Heart left ventricle (tissue), 16 donors: ENCODE results near the gene STEAP2. TPM values are rescaled to one million over a fixed set of nuclear protein-coding genes. Genes with fewer than 3 reads are reported as not detected.

Experiments used
- ATAC-seq, 4 donors: fragments of 200-7000 bp; cut with Tn5 transposase; one replicate each; pipeline ENCODE4 v1.9.1; 2020 to 2022; ENCODE audit warnings: moderate library complexity in 4 of 4, mild to moderate bottlenecking in 3 of 4, moderate number of reproducible peaks in 1 of 4
- DNase-seq, 5 donors: peaks; one replicate each; pipeline ENCODE4 v3.0.0-alpha.2; 2020
- H3K27ac ChIP-seq, 12 donors: fragments of 200-600 bp; sonication (generic) in 4 of 12; one replicate each; pipeline versions ENCODE4 v1.5.0 to v1.8.0; 2016 to 2022; ENCODE audit warnings: mild to moderate bottlenecking in 2 of 12
- H3K27me3 ChIP-seq, 9 donors: fragments of 200-600 bp; sonication (generic) in 2 of 9; one replicate each; pipeline versions ENCODE4 v1.5.1 to v1.8.0; 2016 to 2022; ENCODE audit warnings: mild to moderate bottlenecking in 3 of 9
- H3K36me3 ChIP-seq, 9 donors: fragments of 200-600 bp; sonication (generic) in 2 of 9; one replicate each; pipeline versions ENCODE4 v1.5.0 to v1.8.0; 2018 to 2022; ENCODE audit warnings: mild to moderate bottlenecking in 2 of 9
- H3K4me1 ChIP-seq, 12 donors: fragments of 200-600 bp; sonication (generic) in 4 of 12; one replicate each; pipeline versions ENCODE4 v1.5.0 to v1.8.0; 2016 to 2022; ENCODE audit warnings: mild to moderate bottlenecking in 3 of 12
- H3K4me3 ChIP-seq, 12 donors: fragments of 200-600 bp; sonication (generic) in 4 of 12; one replicate each; pipeline versions ENCODE4 v1.5.0 to v1.8.0; 2017 to 2022; ENCODE audit warnings: mild to moderate bottlenecking in 9 of 12, moderate library complexity in 4 of 12
- H3K9me3 ChIP-seq, 12 donors: fragments of 200-600 bp; sonication (generic) in 4 of 12; one replicate each; pipeline versions ENCODE4 v1.5.0 to v1.8.0; 2016 to 2022; ENCODE audit warnings: mild to moderate bottlenecking in 1 of 12
- POLR2A ChIP-seq, 2 donors: fragments of 450-650 bp; IDR thresholded peaks; one replicate each; pipeline ENCODE4 v1.6.1; 2017; ENCODE audit warnings: antibody characterized with exemption in 2 of 2, mild to moderate bottlenecking in 2 of 2, moderate library complexity in 2 of 2
- WGBS, 4 donors: extraction: QIAGEN DNeasy Blood & Tissue Kit in 2 of 4; methylation state at CpG; one replicate each; pipeline versions ENCODE4 v1.1.5 to v1.1.7; 2013 to 2018; 5-methylcytosine and 5-hydroxymethylcytosine counted together
- intact Hi-C, 10 donors: fragments of 100-400 bp; cut with DNase I; formaldehyde crosslinking; loops; one replicate each; pipeline versions ENCODE4 v1.11.1 to v1.14.2; 2022
- polyA plus RNA-seq, 2 donors: library from polyadenylated mRNA; stranded (reverse); fragments of 200-250 nt; gene quantifications; one replicate each; pipeline ENCODE4 v1.2.3, GENCODE V29; 2013
- total RNA-seq, 9 donors: library from RNA; depleted of rRNA in 2 of 9; stranded (reverse); fragments of >200 nt in 2 of 9; fragmentation: NEBNext Ultra II Directional in 3 of 9; extraction: Animal tissue kit (Norgen Biotek cat#: 25700) in 3 of 9; gene quantifications; one replicate each; pipeline versions ENCODE4 v1.1.0 to v1.2.4, GENCODE V29; 2016 to 2023
- TF ChIP-seq, protein P1 (sequence below), 12 donors: fragments of 200-600 bp; sonication (generic) in 4 of 12; IDR thresholded peaks; one replicate each; pipeline versions ENCODE4 v1.5.0 to v1.8.0; 2018 to 2022; ENCODE audit warnings: antibody characterized with exemption in 12 of 12, mild to moderate bottlenecking in 5 of 12
- donor health status: ischemic (EF 13 %, LVEDD 7.1; RV severe dilation, severe dysfunction).
- donor health status: healthy with polysubstance abuse.
- donor health status: DM: no; HTN: yes; CAD: no.
- donor health status: DM: no; HTN: no; CAD: no.
- donor health status: ischemic (EF 25% LVEDD 6.9; RV normal size, moderate dysfunction).
- donor health status: ischemic (EF 25% LVEDD 5.7; RV mildly dilated, moderate dysfunction).
- donor health status: healthy.
- donor health status: DM: yes; HTN: yes; CAD: no.
- donor health status: ischemic (EF 35%, LVEDD 5.7; RV mildly dilated, moderate dysfunction).
- donor health status: nonischemic (EF 11% LVEDD 7.7; RV severe dilation, severe dysfunction).
- donor health status: DM: yes; HTN: yes; CAD: no.
- donor health status: PGD.
- donor health status: ischemic (EF 29% LVEDD 5.4; RV normal size, mild dysfunction).
- donor health status: nonischemic (EF 23%, LVEDD 6.1; RV moderate dilation, normal function).

The STEAP2 gene
- total and polyA plus RNA-seq, 11 donors = 1.4 to 16.7 (median 7.3) TPM

DNA sequence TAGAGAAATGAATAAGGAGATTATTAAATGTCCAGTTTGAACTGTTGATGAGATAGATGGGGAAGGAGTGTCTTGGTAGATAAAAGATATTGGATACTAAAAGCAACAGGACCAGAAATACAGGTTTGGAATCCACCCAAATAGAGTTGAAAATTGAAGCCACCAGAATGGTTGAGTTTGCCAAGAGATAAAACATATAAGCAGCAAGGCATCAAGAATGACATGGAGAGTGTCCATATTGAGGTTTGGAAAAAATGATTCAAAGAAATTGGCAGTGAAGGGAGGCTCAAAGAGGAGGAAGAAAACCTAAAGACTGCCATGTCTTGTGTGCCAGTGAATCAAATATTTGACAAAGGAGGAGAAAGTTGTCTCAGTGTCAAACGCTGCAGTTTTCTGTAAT lies 57.6 kb downstream of the STEAP2 start:
- TF ChIP-seq, protein P1, sequence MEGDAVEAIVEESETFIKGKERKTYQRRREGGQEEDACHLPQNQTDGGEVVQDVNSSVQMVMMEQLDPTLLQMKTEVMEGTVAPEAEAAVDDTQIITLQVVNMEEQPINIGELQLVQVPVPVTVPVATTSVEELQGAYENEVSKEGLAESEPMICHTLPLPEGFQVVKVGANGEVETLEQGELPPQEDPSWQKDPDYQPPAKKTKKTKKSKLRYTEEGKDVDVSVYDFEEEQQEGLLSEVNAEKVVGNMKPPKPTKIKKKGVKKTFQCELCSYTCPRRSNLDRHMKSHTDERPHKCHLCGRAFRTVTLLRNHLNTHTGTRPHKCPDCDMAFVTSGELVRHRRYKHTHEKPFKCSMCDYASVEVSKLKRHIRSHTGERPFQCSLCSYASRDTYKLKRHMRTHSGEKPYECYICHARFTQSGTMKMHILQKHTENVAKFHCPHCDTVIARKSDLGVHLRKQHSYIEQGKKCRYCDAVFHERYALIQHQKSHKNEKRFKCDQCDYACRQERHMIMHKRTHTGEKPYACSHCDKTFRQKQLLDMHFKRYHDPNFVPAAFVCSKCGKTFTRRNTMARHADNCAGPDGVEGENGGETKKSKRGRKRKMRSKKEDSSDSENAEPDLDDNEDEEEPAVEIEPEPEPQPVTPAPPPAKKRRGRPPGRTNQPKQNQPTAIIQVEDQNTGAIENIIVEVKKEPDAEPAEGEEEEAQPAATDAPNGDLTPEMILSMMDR (IDR thresholded peaks at IDR 0.05) = no peak
- TF ChIP-seq POLR2A (IDR thresholded peaks at IDR 0.05) = no peak
- H3K4me1 ChIP-seq = no peaks in the 10 kb centered on the region
- H3K4me3 ChIP-seq = no peak overlapping the region
- intact Hi-C loops = loop anchor here in 4 of 10 donors (10.0 kb wide), 2 partner anchors 114 to 156 kb away; partner anchors contain the start of gene STEAP1 (in 2 of the 4)
- H3K27me3 ChIP-seq = no peaks in the 10 kb centered on the region
- DNase-seq = no peak
- H3K36me3 ChIP-seq = no peaks in the 10 kb centered on the region
- 80 to 92% (median 87%) methylated on average over 1 of the region's 1 CpG for WGBS, 4 donors
- H3K9me3 ChIP-seq = no peaks in the 10 kb centered on the region
- ATAC-seq = no peak
- no peak overlapping the region for H3K27ac ChIP-seq

DNA sequence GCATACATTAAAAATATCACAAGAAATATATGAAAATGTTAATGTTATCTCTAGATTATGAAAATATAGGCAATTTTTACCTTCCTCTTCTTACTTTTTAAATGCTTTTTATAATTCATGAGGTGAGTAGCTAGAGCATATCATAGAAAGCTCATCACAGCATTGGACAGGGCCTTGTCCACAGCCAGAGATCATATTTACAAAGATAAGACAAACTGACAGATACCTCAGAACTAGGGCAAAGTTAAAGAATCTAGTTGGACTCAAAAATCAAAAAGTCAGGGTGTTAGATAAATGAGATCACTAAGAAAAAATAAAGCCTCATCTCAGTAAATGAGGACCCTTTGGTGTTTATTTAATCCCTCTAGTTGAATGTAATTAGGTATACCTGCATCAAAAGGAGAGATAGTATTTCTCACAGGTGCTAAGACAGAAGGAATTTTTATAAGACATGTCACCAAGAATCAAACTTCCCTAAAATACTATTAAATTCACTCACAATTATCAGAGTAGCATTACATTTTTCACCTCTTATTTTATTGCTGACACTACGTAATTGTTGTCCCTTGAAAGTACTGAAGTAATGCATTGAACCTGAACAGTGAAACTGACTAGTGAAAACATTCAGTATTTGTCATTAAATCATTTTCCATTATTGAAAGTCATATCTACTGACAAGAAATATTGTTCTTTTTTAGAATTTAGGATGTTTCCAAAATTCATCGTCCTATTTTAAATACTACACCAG lies 59.1 kb downstream of the STEAP2 start:
- WGBS, 4 donors = 95 to 97% (median 97%) methylated on average over 2 of the region's 2 CpGs
- Histone ChIP-seq H3K4me1 (no peaks in the 10 kb centered on the region), H3K27ac (no peak overlapping the region), H3K27me3 (no peaks in the 10 kb centered on the region), H3K36me3 (no peaks in the 10 kb centered on the region), H3K4me3 (no peak overlapping the region), H3K9me3 (no peaks in the 10 kb centered on the region)
- TF ChIP-seq, protein P1 (IDR thresholded peaks at IDR 0.05) = no peak
- no peak for TF ChIP-seq POLR2A (IDR thresholded peaks at IDR 0.05)
- no peak for DNase-seq
- intact Hi-C loops = no loop called here
- no peak for ATAC-seq

DNA sequence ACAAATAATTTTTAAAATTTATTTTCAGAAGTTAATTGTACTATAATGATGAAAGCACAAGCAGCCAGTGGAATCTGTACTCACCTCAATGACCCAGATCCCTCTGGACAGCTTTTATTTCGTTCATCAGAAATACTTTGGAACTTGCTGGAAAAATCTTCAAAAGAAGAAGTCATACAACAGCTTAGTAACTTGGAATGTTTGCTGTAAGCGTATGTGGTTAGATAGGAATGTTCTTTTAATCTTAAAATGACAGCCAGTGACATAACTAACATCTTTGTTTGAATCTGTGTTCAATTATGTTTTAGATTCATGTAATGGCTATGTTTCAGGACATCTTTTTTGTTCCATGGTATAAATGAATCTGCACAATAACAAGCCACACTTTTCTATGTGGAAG lies 60.2 kb downstream of the STEAP2 start:
- Histone ChIP-seq H3K4me3 (no peak overlapping the region), H3K27ac (no peak overlapping the region), H3K36me3 (no peaks in the 10 kb centered on the region), H3K4me1 (no peaks in the 10 kb centered on the region), H3K9me3 (no peaks in the 10 kb centered on the region), H3K27me3 (no peaks in the 10 kb centered on the region)
- ATAC-seq = no peak
- WGBS, 4 donors = 75 to 79% (median 77%) methylated on average over 2 of the region's 2 CpGs
- TF ChIP-seq, protein P1 (IDR thresholded peaks at IDR 0.05) = no peak
- TF ChIP-seq POLR2A (IDR thresholded peaks at IDR 0.05) = no peak
- no peak for DNase-seq
- intact Hi-C loops = no loop called here

DNA sequence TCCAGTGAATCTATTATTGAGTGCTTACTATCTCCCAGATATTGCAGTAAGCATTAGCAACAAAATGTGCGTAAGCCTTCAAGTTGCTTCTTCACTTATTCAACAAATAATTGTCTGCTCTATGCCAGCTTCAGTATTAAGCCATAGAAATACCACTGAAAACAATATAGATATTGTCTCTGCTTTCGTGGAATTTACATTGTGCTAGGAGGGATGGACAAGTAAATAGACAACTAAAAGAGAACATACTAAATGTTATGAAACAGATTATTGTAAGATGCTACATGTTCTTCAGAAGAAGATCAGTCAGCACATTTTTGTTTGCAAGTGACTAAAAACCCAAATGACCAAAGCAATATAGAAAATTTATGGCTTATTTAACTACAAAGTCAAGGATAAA lies 60.7 kb downstream of the STEAP2 start:
- ATAC-seq (no peak), DNase-seq (no peak)
- no peak for TF ChIP-seq POLR2A (IDR thresholded peaks at IDR 0.05)
- TF ChIP-seq, protein P1 (IDR thresholded peaks at IDR 0.05) = no peak
- Histone ChIP-seq H3K36me3 (no peaks in the 10 kb centered on the region), H3K4me3 (no peak overlapping the region), H3K27me3 (no peaks in the 10 kb centered on the region), H3K27ac (no peak overlapping the region), H3K9me3 (no peaks in the 10 kb centered on the region), H3K4me1 (no peaks in the 10 kb centered on the region)
- WGBS, 4 donors = 87 to 91% (median 90%) methylated on average over 2 of the region's 2 CpGs
- intact Hi-C loops = no loop called here
